GM21526 (cell line): ENCODE measurements around the gene ATPAF1.

Source experiments
- ATAC-seq: cut with Tn5 transposase; IDR thresholded peaks from one replicate; pipeline ENCODE4 v1.9.1; 2021; ENCODE audit warnings: moderate library complexity; ENCODE audit not compliant: unreplicated experiment, low FRiP score

ATPAF1 gene

DNA sequence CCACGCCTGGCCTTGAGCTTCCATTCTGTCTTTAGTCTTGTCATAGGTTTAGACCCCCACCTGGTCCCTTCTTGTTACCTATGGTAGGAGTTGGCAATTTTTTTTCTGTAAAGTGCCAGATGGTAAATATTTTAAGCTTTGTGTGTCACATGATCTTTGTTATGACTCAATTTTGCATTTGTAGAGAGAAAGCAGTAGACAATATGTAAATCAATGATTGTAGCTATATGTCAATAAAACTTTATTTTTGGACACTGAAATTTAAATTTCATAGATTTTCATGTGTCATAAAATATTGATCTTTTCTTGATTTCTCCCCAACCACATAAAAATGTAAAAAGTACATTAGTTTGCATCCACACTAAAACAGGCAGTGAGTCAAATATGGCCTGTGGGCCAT is 72.1 kb downstream of the ATPAF1 start:
- no peak for ATAC-seq

DNA sequence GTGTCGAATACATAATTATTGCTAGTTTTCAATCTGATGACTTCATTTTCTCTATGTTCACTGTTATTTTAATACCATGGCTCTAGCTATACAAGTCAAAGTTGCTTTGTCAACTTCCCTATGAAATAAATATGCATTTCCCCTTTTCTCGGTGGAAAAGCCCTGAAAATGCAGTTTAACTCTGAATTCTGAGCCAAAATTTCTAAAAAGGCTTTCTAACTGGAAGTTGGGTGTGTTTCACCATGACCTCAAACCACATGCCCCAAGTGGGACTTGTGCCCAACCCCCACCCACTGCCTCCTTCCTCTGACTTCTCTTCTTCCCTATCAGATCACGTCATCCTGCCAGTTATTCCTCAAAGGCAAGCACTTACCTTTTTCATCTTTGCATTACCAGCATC is 73.0 kb downstream of the ATPAF1 start:
- no peak for ATAC-seq

DNA sequence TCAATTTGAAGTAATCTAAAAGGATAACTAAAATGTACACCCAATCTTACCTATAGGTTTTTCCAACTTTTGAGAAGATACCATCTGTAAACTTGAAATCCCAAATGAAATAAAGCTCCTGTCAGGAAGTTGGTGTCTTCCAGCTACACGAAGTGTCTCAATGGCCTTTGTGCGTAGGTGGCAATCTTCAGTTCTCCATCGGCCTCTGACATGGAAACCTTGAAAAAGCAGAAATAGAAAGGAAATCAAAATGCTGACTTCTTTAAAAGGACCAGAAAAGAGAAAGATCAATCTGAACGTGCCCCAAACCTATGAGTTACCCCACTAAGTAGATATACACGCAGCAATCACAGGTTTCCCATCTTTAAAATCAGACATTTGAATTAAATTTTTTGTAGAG is 74.1 kb downstream of the ATPAF1 start:
- ATAC-seq: no peak

DNA sequence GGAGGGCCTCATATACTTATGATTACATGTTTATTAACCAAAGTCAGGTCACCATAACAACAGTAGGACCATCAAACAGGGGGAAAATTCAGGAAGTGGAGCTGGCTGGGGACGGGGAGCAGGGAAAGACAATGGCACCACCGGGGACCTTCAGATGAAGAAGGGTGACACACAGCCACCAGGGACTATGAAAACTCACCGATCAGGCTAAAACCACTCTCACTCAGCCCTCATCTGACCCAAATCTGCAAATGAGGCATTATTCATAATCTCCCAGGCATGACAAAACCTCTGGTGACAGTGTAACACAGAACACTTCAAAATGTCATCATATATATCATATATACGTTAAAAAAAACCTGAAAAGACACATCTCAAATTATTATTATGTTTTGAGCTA is 75.3 kb downstream of the ATPAF1 start:
- no peak for ATAC-seq

DNA sequence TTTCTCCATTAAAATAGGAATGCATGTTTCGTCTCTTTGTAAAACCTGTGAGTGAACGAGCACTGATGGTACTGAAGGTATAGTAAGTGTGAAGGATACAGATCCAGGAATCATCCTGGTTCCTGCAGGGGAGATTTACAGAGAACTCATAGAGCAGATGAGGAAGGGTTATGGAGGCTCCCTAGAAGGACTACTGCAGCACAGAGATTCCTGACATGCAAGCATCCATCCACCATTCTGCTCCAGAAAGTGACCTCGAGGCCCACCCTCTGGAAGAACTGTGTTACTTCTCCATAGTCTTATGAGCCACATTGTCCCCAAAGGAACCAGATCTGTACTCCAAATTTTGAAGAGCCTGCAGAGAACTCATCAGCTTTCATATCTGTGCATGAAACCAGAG is 78.6 kb downstream of the ATPAF1 start:
- no peak for ATAC-seq

DNA sequence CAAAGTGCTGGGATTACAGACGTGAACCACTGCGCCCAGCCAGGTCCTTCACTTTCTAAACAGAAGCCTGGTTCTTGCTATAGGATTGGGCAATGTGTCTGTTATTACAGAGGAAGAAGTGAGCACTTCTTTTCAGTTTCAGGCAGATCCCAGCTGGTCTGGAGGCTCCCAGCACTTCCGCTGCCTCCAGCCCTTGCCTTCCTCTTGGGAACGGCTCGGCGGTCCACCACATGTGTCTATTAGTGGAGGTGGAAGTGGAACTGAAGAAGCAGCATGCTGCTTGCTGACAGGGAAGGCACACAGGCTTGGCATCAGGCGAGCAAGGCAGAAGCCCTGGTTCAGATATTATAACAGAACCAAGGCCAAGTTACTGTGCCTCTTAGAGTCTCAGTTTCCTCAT is 81.1 kb downstream of the ATPAF1 start:
- no peak for ATAC-seq

DNA sequence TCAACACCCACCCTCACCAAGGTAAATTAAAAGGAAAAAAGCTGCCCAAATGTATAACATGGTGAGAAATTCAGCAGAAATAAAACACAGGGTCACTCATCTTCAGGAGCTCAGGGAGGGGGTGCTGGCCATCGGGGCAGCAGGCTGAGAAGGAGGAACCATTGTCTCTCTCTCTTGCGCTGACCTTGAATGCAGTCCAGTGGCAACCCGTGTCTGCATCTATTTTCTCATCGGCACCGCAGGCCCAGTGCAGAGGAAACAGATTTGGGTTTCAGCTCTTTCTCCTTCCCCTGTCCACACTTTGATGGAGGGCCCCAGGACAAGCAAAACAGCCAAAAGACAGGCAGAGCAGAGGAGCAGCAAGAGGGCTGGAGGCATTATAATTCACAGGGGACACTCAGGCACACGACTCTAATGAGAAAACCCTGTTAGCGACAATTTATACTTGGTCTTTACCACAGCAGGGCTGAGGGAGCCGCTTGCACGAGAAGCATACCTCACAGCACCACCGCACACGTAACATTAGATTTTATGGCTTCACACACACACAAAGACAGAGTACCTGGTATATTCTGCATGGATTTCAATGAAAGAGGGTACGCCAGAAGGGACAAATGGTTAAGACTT is 82.7 kb downstream of the ATPAF1 start:
- ATAC-seq: no peak

DNA sequence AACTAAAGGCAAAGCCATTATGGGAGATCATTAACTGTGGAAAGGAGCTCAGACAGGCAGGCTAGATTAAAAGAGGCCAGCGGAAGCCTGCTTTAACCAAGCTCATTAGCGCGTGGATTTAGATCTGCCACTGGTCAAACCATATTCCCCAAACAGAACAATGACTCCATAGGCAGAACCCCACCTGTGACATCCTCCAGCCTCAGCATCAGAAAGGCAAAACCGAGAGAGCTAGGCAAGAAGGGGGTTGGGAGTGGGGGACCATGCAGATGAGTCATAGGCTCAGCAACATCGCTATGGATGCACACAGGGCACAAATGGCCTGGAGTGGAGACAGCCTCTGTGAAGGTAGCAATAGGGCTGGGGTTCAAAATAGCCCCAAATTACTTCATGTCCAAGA is 84.7 kb downstream of the ATPAF1 start:
- ATAC-seq: no peak

DNA sequence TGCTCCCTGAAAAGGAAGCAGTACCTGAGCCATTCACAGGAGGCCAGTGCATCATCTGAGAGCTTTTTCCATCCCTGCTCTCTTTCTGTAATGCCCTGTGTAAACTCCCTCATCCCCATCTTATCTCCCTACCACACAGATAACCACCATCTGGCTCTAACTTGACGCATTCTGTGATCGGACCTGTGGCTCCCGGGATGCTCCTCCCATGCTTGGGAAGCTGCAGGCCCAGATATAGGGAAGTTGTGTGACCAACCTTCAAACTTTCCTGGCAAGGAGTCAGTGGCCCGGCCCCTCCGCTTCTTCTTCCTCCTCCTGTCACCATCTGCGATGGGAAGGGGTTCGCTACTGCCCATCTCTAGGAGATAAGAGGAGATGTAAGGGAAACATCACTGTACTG is 85.2 kb downstream of the ATPAF1 start:
- no peak for ATAC-seq
